SJSA1 (cell line): ENCODE measurements around the gene ERCC3. TPM values are rescaled to one million over a fixed set of nuclear protein-coding genes. Genes with fewer than 3 reads are reported as not detected.

Source experiments
- DNase-seq, 2 experiments: peaks; one replicate each; pipeline ENCODE4 v3.0.0-alpha.2; 2015 to 2020; ENCODE audit warnings: low spot score in 2 of 2, low read depth in 1 of 2
- H3K27ac ChIP-seq: fragments of 250-450 bp; sonication (Bioruptor Pico); 2 replicates; pipeline ENCODE4 v1.5.1; 2020; ENCODE audit warnings: mild to moderate bottlenecking, moderate library complexity
- H3K27me3 ChIP-seq: fragments of 250-450 bp; sonication (Bioruptor Pico); replicated peaks from 2 replicates; pipeline ENCODE4 v1.5.1; 2020; ENCODE audit warnings: mild to moderate bottlenecking, moderate library complexity
- H3K36me3 ChIP-seq: fragments of 250-450 bp; sonication (Bioruptor Pico); 2 replicates; pipeline ENCODE4 v1.5.1; 2020; ENCODE audit warnings: mild to moderate bottlenecking
- H3K4me1 ChIP-seq: fragments of 250-450 bp; sonication (Bioruptor Pico); replicated peaks from 2 replicates; pipeline ENCODE4 v1.6.1; 2021; ENCODE audit warnings: mild to moderate bottlenecking
- H3K4me3 ChIP-seq: fragments of 250-450 bp; sonication (Bioruptor Pico); 2 replicates; pipeline ENCODE4 v1.5.1; 2020; ENCODE audit warnings: mild to moderate bottlenecking
- H3K9me3 ChIP-seq: fragments of 250-450 bp; sonication (Bioruptor Pico); replicated peaks from 2 replicates; pipeline ENCODE4 v1.5.1; 2020; ENCODE audit warnings: mild to moderate bottlenecking
- total RNA-seq: library from RNA; depleted of rRNA; stranded (reverse); fragments of >200 nt; shearing (Covaris generic); gene quantifications from 2 replicates; pipeline ENCODE4 v1.2.3, GENCODE V29; 2014; rRNA removed

ERCC3 gene
- total RNA-seq = 42.0 and 44.7 TPM in 2 replicates

DNA sequence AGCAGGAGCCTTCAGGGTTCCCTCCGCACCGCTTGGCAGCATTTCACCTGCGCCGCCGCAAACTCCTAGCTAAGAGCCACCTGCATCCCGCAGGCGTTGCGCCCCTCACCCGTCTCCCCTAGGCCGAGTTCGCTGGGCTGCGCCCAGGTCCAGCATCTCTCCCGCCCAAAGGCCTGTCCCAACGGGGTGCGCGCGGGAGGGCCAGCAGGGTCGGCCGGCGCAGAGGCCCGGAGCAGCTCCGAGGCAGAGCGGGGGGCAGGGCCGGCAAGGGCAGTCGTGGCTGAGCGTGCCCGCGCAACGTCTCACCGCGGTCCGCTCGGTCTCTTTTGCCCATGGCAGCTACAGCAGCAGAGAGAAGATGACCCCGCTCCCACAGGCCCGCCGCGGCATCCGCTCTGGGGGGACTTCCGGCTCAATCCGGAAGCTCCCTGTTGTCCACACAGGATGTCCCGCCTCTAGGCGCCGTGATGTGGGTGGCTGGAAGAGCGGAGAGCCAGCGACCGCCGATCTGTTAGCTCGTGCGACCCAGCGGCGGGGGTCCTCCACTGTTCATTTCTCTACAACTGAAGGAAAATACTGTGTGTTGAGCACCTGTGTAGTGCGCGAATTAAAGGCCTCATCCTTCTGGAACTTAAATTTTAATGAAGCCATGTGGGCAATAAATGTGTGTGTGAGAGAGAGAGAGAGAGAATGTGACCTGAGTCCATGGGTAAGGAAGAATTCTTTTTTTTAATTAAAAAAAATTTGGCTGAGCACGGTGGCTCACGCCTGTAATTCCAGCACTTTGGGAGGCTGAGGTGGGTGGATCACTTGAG, at the start of gene ERCC3:
ERCC3 (minus strand) TSS at position 397 of the 815 bp plus-strand sequence; CDS start at position 334, 63 bp downstream.
- H3K4me1 ChIP-seq = peaks cover 7% of the 10 kb centered on the region; the same call in 1 of the 2 replicates
- no peaks in the 10 kb centered on the region for H3K27me3 ChIP-seq
- peak; percentile 82 to 89 for DNase-seq
- peak within 1 kb of the TSS; percentile 48 for H3K27ac ChIP-seq
- H3K9me3 ChIP-seq = no peaks in the 10 kb centered on the region
- H3K4me3 ChIP-seq = peak within 1 kb of the TSS; percentile 90
- peaks cover 49% of the 10 kb centered on the region for H3K36me3 ChIP-seq

DNA sequence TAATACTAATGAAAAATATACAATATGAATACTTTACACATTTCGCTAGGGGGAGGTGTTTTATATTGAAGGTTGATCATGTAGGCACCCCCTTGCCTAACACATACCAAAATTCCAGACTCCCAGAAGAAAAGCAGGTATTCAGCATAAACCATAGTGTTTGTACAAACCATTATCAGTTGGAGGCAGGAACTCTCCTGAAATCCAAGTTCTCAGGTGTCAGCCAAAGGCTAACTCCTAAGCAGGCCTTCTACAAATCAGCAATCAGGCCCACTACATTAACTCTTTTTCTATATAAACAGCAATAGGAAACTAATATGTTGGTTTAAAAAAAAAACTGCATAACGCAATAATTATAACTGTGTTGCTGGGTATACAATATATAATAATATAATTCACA, 49.3 kb upstream of the ERCC3 start:
- no peak for DNase-seq
- Histone ChIP-seq H3K4me3 (no peak overlapping the region), H3K27ac (no peak overlapping the region), H3K4me1 (no peaks in the 10 kb centered on the region), H3K36me3 (peaks cover 13% of the 10 kb centered on the region), H3K27me3 (no peaks in the 10 kb centered on the region), H3K9me3 (no peaks in the 10 kb centered on the region)

DNA sequence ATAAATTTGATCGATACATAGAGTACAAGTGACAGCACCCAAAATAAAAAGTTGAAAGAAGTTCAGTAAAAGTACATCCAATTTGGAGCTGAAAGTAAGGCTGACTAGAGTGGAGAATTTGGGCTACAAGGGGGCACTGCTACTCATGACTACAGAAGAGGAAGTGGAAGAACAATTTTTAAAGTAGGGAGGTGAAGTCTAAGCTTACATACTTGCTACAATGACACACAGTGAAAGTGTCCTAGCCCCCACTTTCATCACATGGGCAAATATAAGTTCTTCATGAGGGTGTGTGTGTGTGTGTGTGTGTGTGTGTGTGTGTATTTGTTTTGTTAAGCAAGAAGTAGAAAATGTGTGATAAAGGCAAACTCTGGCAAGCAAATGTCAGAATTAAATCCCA, 48.2 kb upstream of the ERCC3 start:
- Histone ChIP-seq H3K9me3 (no peaks in the 10 kb centered on the region), H3K27me3 (no peaks in the 10 kb centered on the region), H3K27ac (no peak overlapping the region), H3K36me3 (peaks cover 22% of the 10 kb centered on the region), H3K4me1 (no peaks in the 10 kb centered on the region), H3K4me3 (no peak overlapping the region)
- no peak for DNase-seq

DNA sequence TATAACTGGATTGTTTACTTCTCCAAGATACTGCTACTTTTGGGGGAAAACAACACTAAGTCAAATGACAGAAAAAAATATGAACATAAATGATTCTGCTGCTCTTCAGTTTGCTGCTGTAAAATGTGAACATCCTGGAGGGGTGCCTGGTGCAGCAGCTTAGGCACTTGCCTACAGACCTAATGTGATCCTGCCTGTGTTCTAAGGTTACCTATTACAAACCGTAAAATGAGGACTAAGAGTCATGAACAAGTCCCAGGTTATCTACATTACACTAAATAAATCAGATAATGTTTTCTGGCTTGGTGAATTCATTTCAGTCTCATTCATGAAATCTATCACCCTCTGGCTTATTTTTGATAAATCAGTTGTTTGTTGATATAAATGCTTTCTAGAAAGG, 38.4 kb upstream of the ERCC3 start:
- no peaks in the 10 kb centered on the region for H3K27me3 ChIP-seq
- H3K4me3 ChIP-seq = no peak overlapping the region
- no peak for DNase-seq
- peaks cover 27% of the 10 kb centered on the region for H3K36me3 ChIP-seq
- no peaks in the 10 kb centered on the region for H3K9me3 ChIP-seq
- H3K27ac ChIP-seq = no peak overlapping the region
- H3K4me1 ChIP-seq = no peaks in the 10 kb centered on the region

DNA sequence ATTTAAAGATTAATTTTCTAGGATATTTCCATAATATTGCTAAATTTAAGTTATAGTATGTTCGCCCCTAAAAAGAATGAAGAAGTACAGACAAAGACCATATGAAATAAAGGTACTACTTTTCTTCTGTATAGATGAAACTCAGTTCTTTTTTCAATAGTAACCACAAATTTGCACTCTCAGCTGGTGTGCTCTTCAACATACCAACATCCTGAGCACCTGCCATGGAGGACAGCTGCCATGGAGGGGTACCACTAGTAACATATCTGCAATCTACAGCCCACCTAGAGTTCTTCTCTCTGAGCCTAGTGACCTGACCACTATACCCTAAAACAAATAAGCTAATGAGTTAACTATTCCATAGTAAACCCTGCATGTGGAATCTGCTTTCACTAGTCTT, 36.8 kb upstream of the ERCC3 start:
- Histone ChIP-seq H3K27ac (no peak overlapping the region), H3K4me3 (no peak overlapping the region), H3K9me3 (no peaks in the 10 kb centered on the region), H3K4me1 (no peaks in the 10 kb centered on the region), H3K27me3 (no peaks in the 10 kb centered on the region), H3K36me3 (peaks cover 24% of the 10 kb centered on the region)
- no peak for DNase-seq

DNA sequence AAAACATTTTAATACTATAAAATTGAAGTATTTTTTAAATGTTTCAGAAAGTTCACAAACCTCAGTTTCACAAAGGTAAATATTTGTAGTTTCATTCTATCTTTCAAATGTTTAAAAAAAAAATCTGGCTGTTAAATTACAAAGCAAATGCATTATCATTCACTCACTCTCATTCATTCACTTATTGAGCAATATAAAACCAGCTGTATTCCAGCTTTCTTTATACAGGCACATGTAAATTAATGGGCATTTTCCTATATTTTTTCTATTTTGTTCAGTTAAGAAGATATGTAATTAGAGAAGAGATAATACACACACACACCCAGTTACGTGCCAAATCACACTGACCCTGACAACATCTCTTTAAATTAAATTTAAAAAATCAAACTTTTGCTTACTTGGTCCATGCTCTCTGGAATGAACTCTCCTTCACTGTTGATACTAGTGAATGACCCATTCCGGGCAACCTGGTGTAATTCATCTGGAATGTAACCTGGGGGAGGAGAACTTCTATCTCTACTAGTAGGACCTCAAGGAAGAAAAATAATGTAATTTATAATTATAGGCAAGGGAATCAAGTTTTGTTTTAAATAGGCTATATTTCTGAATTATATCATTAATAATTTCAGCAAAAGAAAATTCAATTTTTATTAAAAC, 32.5 kb upstream of the ERCC3 start:
- Histone ChIP-seq H3K27ac (no peak overlapping the region), H3K27me3 (no peaks in the 10 kb centered on the region), H3K36me3 (peaks cover 44% of the 10 kb centered on the region), H3K4me1 (no peaks in the 10 kb centered on the region; the same call in 1 of the 2 replicates), H3K9me3 (no peaks in the 10 kb centered on the region), H3K4me3 (no peak overlapping the region)
- DNase-seq = no peak

DNA sequence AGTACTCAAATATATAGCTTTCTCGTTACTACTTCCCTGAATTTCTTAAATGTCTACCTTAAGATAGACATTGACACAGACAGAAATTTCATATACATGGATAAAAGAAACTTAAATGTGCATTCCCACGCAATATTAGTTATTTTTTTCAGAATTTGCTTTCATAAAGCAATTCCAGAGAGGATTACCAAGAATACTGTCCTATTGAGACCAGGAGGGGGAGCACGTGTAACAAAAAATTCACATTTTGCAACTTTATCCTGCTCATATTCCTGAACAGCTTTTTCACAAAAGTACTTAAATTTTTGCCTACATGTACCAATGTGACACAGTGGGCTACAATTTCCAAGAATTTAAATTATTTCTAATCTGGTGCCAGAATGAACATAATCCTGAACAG, 30.7 kb upstream of the ERCC3 start:
- H3K27me3 ChIP-seq = no peaks in the 10 kb centered on the region
- peaks cover 53% of the 10 kb centered on the region for H3K36me3 ChIP-seq
- H3K4me1 ChIP-seq = no peaks in the 10 kb centered on the region; the same call in 1 of the 2 replicates
- H3K9me3 ChIP-seq = no peaks in the 10 kb centered on the region
- no peak overlapping the region for H3K27ac ChIP-seq
- peak in 1 of 2 experiments; percentile 38 for DNase-seq
- no peak overlapping the region for H3K4me3 ChIP-seq

DNA sequence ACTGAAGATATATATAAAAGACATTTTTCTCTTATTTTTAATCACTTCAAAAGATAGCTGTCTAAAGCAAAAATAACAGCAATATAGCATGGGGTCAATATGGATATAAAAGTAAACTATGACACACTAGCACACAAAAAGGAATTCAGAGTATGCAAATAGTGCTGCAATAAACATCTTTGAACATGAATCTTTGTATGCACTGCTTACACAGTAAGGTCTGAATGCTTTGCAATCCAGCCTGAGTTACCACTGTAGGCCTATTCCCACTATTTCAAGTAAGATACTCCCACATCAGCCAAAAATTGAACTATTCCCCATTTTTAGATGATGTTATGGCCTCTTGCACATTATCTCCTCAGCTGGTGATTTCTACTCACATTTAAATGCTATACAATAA, 27.4 kb upstream of the ERCC3 start:
- Histone ChIP-seq H3K4me3 (no peak overlapping the region), H3K27me3 (no peaks in the 10 kb centered on the region), H3K36me3 (peaks cover 59% of the 10 kb centered on the region), H3K9me3 (no peaks in the 10 kb centered on the region), H3K27ac (no peak overlapping the region), H3K4me1 (no peaks in the 10 kb centered on the region; the same call in 1 of the 2 replicates)
- no peak for DNase-seq

DNA sequence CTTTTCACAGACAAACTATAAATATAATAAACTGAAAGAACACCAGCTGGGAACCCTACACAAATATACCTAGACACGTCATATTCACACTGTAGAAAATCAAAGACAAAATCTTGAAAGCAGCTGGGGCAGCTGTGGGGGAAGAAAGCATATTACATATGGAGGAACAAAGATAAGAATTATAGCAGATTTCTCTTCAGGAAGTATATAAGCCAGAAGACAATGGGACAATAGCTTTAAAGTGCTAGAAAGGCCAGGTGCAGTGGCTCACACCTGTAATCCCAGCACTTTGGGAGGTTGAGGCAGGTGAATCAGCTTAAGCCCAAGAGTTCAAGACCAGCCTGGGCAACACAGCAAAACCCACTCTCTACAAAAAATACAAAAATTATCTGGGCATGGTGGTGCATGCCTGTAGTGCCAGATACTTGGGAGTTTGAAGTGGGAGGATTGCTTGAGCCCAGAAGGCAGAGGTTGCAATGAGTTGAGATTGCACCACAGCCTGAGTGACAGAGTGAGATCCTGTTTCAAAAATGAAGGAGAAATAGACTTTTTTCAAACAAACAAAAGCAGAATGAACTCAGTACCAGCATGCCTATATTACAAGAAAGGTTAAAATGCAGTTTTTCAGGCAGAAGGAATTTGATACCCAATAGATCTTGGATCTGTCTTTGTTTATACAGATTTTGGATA, 26.8 kb upstream of the ERCC3 start:
- Histone ChIP-seq H3K4me3 (no peak overlapping the region), H3K27ac (no peak overlapping the region), H3K9me3 (no peaks in the 10 kb centered on the region), H3K36me3 (peaks cover 59% of the 10 kb centered on the region), H3K4me1 (no peaks in the 10 kb centered on the region; the same call in 1 of the 2 replicates), H3K27me3 (no peaks in the 10 kb centered on the region)
- DNase-seq = no peak

DNA sequence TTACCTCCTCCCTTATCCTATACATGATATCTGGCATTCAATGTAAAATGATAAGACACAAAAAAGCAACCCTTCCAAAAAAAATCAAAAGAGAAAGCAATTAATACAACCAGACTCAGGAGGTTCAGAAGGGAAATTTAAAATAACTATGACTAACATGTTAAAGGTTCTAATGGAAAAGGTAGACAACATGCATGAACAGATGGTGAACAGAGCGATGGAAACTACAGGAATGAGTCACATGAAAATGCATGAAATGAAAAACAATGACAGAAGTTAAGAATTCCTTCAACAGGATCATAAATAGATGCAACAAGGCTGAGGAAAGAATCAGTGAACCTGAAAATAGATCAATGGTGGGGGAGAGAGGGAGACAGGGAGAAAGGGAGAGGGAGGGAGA, 26.1 kb upstream of the ERCC3 start:
- Histone ChIP-seq H3K27ac (no peak overlapping the region), H3K27me3 (no peaks in the 10 kb centered on the region), H3K4me3 (no peak overlapping the region), H3K9me3 (no peaks in the 10 kb centered on the region), H3K4me1 (no peaks in the 10 kb centered on the region; the same call in 1 of the 2 replicates), H3K36me3 (peaks cover 64% of the 10 kb centered on the region)
- no peak for DNase-seq

DNA sequence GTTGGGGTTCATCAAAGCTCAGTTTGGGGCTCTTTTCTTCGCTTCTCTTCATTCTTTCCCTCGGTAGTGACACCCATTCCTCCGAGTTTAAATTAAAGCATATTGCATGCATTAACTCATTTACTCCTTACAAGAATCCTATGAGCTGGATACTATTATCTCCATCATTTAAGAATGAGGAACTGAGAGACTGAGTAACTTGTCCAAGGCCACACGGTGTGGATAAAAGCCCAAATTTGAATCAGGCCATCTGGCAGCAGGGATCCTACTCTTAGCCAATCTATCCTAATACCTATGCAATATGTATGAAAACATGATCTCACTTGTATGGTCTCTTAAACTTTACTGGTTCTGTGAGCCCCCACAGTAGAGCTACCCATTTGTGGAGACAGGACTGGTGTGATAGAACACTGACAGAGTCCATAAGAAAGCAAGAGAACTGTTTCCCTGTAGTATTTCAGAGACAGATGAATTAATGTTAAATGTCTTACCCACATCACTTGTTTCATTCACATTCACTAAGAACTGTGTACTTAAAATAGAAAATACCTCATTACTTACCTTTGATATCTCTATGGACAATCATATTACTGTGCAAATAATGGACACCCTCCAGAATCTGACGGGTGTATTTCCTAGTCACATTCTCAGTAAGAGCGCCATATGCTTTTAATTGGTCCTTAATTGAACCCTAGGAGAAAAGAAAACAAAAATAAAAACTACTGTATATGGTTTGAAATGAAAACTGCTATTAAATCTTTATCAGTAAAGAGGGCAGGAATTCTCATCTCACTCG, 20.4 kb upstream of the ERCC3 start:
- Histone ChIP-seq H3K36me3 (peaks cover 46% of the 10 kb centered on the region), H3K9me3 (no peaks in the 10 kb centered on the region), H3K4me1 (no peaks in the 10 kb centered on the region), H3K27me3 (no peaks in the 10 kb centered on the region), H3K27ac (no peak overlapping the region), H3K4me3 (no peak overlapping the region)
- no peak for DNase-seq

DNA sequence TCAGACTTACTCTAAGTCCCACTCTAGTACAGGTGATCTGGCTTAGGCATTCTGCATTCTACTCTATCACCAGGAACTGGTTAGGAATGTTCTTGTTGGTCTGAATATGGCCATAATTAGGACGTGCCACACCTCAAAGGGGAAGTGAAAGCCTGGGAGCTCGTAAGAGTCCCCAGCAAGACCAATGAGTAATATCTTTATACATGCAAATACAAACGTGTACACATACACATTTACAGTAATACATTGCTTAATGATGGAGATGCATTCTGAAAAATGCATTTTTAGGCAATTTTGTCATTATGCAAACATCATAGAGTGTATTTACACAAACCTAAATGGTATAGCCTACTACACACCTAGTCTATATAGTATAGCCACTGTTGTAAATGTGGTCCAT, 19.5 kb upstream of the ERCC3 start:
- Histone ChIP-seq H3K9me3 (no peaks in the 10 kb centered on the region), H3K27me3 (no peaks in the 10 kb centered on the region), H3K4me3 (no peak overlapping the region), H3K36me3 (peaks cover 46% of the 10 kb centered on the region), H3K27ac (no peak overlapping the region), H3K4me1 (no peaks in the 10 kb centered on the region)
- no peak for DNase-seq

DNA sequence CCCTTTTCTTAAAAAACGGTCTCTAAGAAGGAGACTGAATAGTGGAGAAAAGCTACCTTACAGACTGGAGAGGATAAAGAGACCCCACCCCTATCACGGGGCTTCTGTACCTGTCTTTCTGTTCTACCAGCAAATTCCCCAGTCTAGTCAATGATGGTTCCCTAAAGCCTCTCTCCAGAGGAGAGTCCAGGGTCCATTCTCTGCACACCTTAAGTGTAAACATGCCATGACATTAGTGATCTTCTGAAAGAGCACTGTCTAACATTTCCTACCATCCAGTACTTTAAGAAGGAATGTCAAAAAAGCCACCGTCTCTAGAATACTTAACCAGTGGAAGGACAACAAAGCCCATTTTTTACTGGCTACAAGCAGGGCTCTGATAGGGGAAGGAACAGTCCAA, 17.0 kb upstream of the ERCC3 start:
- H3K27ac ChIP-seq = no peak overlapping the region
- no peak overlapping the region for H3K4me3 ChIP-seq
- no peaks in the 10 kb centered on the region for H3K9me3 ChIP-seq
- H3K4me1 ChIP-seq = no peaks in the 10 kb centered on the region
- peaks cover 52% of the 10 kb centered on the region for H3K36me3 ChIP-seq
- no peak for DNase-seq
- no peaks in the 10 kb centered on the region for H3K27me3 ChIP-seq
